ENCODE measurements around the gene ZNF771. TPM values are rescaled to one million over a fixed set of nuclear protein-coding genes. Genes with fewer than 3 reads are reported as not detected.

ZNF771 gene
- total and polyA plus RNA-seq, 2 donors from 2014 or later: 7.8 to 14.8 TPM

- intact Hi-C loops (cut with DNase I): no loop called here
- Histone ChIP-seq H3K9me3 (ENCODE audit: control insufficient read depth in 2 of 3, insufficient read depth in 1 of 3, low read length in 3 of 3) (no peaks in the 10 kb centered on the region), H3K4me1 (ENCODE audit: control insufficient read depth in 2 of 3, insufficient read depth in 2 of 3, low read depth in 1 of 3, low read length in 3 of 3) (peaks cover 0 to 9% (median 6%) of the 10 kb centered on the region in 3 donors), H3K9ac (ENCODE audit: low read length in 3 of 3) (no peak overlapping the region), H3K4me3 (ENCODE audit: low read length in 3 of 3) (no peak overlapping the region), H3K27me3 (ENCODE audit: control insufficient read depth, insufficient read depth, low read length) (no peaks in the 10 kb centered on the region), H3K36me3 (ENCODE audit: control insufficient read depth in 2 of 3, insufficient read depth in 3 of 3, low read length in 3 of 3) (peaks cover 0 to 3% (median 0%) of the 10 kb centered on the region in 3 donors), H3K27ac (ENCODE audit: low read depth in 2 of 2, low read length in 2 of 2) (no peak overlapping the region)
- DNase-seq: peak in 1 of 5 donors; percentile 54
- TF ChIP-seq, protein P1, sequence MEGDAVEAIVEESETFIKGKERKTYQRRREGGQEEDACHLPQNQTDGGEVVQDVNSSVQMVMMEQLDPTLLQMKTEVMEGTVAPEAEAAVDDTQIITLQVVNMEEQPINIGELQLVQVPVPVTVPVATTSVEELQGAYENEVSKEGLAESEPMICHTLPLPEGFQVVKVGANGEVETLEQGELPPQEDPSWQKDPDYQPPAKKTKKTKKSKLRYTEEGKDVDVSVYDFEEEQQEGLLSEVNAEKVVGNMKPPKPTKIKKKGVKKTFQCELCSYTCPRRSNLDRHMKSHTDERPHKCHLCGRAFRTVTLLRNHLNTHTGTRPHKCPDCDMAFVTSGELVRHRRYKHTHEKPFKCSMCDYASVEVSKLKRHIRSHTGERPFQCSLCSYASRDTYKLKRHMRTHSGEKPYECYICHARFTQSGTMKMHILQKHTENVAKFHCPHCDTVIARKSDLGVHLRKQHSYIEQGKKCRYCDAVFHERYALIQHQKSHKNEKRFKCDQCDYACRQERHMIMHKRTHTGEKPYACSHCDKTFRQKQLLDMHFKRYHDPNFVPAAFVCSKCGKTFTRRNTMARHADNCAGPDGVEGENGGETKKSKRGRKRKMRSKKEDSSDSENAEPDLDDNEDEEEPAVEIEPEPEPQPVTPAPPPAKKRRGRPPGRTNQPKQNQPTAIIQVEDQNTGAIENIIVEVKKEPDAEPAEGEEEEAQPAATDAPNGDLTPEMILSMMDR (IDR thresholded peaks at IDR 0.05; ENCODE audit: borderline replicate concordance, extremely low read depth, insufficient read depth): no peak
- FAIRE-seq: no peak
These were observed 9.4 kb upstream of the ZNF771 start for GRCh38 chr16:30397776-30398660.

GRCh38 chr16:30398661-30399434 lies 8.6 kb upstream of the ZNF771 start:
- Histone ChIP-seq H3K27me3 (ENCODE audit: control insufficient read depth, insufficient read depth, low read length) (no peaks in the 10 kb centered on the region), H3K27ac (ENCODE audit: low read depth in 2 of 2, low read length in 2 of 2) (no peak overlapping the region), H3K4me3 (ENCODE audit: low read length in 3 of 3) (no peak overlapping the region), H3K9me3 (ENCODE audit: control insufficient read depth in 2 of 3, insufficient read depth in 1 of 3, low read length in 3 of 3) (no peaks in the 10 kb centered on the region), H3K4me1 (ENCODE audit: control insufficient read depth in 2 of 3, insufficient read depth in 2 of 3, low read depth in 1 of 3, low read length in 3 of 3) (peaks cover 0 to 9% (median 6%) of the 10 kb centered on the region in 3 donors), H3K36me3 (ENCODE audit: control insufficient read depth in 2 of 3, insufficient read depth in 3 of 3, low read length in 3 of 3) (peaks cover 0 to 3% (median 0%) of the 10 kb centered on the region in 3 donors), H3K9ac (ENCODE audit: low read length in 3 of 3) (no peak overlapping the region)
- intact Hi-C loops (cut with DNase I): no loop called here
- DNase-seq (peak in 1 of 5 donors; percentile 56), FAIRE-seq (no peak)
- TF ChIP-seq, protein P1 (IDR thresholded peaks at IDR 0.05; ENCODE audit: borderline replicate concordance, extremely low read depth, insufficient read depth): no peak

- FAIRE-seq: no peak
- no peaks in the 10 kb centered on the region for H3K9me3 ChIP-seq (ENCODE audit: control insufficient read depth in 2 of 3, insufficient read depth in 1 of 3, low read length in 3 of 3)
- intact Hi-C loops (cut with DNase I): no loop called here
These were observed 7.8 kb upstream of the ZNF771 start for GRCh38 chr16:30399435-30400186.

More at GRCh38 chr16:30399435-30400186, 7.8 kb upstream of the ZNF771 start:
- Histone ChIP-seq H3K36me3 (ENCODE audit: control insufficient read depth in 2 of 3, insufficient read depth in 3 of 3, low read length in 3 of 3) (peaks cover 0 to 3% (median 0%) of the 10 kb centered on the region in 3 donors), H3K27me3 (ENCODE audit: control insufficient read depth, insufficient read depth, low read length) (no peaks in the 10 kb centered on the region), H3K27ac (ENCODE audit: low read depth in 2 of 2, low read length in 2 of 2) (peak overlapping the region; percentile 76 to 83), H3K4me1 (ENCODE audit: control insufficient read depth in 2 of 3, insufficient read depth in 2 of 3, low read depth in 1 of 3, low read length in 3 of 3) (peaks cover 0 to 6% (median 5%) of the 10 kb centered on the region in 3 donors), H3K4me3 (ENCODE audit: low read length in 3 of 3) (peak overlapping the region; percentile 44 to 77 (median 65)), H3K9ac (ENCODE audit: low read length in 3 of 3) (peak overlapping the region; percentile 15 to 80 (median 64))
- DNase-seq: peak in 1 of 5 donors; percentile 62
- TF ChIP-seq, protein P1 (IDR thresholded peaks at IDR 0.05; ENCODE audit: borderline replicate concordance, extremely low read depth, insufficient read depth): no peak

All from kidney (tissue), 14 donors.